NCI-H524 treated with DMSO at 0.1 percent for 48 hours (cell line): ENCODE results near the gene CACNA2D3.

ENCODE experiments used
- DNase-seq: peaks from one replicate; lab custom pipeline; 2025; lab: John Stamatoyannopoulos, UW

CACNA2D3 gene

GRCh38 chr3:54928046-54928770, 805.9 kb downstream of the CACNA2D3 start, which contains the start of gene LRTM1:
TSS of gene LRTM1 (minus strand) at chr3:54928059. CDS start at chr3:54927911, 148 bp downstream.
- peak; percentile 55 for DNase-seq

DNA sequence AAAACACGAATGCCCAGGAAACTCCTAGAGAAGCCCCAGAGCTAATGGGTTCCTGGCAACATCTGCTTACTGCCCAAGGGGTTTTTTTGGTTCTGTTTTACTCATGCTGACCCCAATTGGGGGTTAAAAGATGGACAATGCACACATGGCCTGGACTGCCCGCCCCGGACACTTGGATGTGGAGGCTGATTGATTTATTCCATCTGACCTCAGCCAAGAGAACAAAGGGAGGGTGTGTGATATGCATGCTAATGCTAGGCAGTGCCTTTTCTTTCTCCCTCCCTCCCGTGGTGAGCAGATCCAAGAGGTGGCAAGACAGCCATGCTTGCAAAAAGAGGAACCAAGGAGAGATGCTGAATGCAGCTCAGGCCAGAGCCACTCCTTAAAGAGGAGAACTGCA, 808.8 kb downstream of the CACNA2D3 start:
- DNase-seq: no peak

DNA sequence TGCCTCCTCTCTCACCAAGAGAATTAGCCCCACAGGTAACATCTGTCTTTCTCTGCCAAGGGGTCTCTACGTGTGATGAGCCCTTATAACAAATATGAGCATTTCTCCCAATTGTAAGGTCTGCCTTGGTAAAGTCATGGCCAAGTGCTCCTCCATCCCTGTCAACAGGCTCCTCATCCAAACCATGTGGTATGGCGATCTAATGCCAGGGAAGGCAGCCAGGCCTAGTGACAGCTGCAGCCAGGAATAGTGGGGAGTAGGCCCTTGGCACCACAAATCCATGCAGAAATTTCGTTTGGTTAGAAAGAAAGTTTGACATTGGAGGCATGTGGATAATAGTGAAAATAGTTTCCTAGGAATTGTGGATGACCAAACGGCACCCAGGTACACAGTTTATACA, 810.3 kb downstream of the CACNA2D3 start:
- no peak for DNase-seq

DNA sequence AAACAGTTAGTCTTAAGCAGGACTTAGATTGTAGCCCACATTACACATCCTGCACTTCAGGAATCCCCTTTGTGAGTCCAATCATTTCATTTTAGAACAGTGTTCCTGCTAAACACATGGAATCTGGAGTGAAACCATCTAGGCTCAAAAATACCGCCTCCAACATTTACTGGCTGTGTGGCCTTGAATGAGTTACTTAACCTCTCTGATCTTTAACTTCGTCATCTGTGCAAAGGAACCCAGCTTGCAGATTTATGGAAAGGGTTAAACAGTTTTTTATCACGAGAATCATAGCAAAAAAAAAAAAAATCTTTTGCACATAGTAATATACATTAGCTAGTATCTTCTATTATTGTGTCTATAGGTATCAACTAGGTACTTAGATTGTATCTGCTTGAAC, 813.5 kb downstream of the CACNA2D3 start:
- no peak for DNase-seq

- DNase-seq: no peak
Observed at GRCh38 chr3:54936561-54936960, 814.2 kb downstream of the CACNA2D3 start.

- DNase-seq: no peak
Observed at GRCh38 chr3:54939557-54940300, 817.4 kb downstream of the CACNA2D3 start.

DNA sequence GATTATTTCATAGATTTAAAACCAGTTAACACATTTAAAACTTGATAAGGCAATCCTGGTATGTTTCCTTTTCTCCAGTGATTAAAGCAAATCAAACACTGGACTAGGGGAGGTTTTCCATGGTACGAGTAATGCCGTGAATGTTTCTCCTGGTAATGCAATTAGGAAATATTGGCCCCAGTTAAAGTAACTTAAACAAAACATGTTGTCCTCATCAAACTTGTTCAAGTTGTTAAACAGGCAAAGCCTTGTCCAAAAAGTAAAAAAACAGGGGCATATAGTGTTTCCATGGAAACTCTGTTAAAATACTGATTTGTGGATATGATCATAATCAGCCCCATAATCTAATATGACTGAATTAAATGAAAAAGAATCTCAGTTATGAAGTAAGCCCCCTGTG, 818.6 kb downstream of the CACNA2D3 start:
- DNase-seq: no peak

DNA sequence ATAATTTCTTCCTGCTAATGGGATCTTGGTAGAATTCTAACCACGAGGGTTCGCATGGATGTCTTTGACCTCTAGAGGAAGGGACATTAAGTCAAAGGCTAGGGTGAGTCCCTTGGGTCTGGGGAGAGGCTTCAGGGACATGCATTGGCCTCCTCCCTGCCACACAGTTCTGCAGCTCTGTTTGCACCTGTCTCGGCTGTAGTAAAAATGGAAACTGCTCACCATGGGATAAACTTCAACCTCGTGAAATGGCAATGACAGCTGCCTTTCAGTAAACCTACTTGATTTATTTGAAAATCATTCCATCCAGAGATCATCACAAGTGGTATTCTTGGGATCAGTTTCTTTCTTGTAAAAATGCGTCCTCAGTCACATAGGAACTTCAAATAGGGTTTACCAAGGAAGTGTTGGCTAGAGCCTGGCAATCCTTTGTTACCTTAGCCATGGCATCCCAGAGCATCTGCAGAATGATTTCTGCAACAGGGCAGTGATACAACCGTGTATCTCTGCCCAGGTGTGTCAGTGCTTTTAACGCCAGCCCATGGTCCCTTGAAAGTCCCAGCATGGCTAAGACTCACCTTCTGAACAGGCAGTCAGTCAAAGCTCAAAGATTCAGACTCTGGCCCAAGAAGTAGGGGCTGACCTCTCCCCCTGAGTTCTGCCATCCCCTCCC, 819.5 kb downstream of the CACNA2D3 start:
- no peak for DNase-seq

DNA sequence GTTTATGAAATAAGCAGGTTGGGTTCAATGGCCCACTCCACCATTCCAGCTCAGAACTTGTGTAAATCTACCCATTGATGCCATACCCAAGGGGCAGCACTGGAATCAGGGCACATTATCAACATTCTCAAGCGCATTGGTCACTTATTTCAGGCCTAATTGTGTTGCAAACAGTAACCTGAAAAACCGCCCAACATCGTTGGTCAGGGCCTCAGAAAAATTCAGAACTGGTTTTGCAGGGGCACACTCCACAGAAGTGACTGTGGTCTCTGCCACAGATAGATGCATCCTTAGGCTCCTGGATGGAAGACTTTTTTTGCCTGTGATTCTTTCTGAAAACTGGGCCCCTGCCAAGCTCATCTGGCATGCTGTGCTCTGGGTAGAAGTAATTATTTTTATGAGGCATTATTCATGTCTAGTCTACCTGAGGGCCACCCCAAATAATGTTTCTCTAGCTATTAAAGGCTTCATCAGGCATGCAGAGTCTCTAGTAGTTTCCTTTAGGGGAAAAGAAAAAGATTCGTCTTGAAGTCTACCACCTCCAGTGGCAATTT, 827.2 kb downstream of the CACNA2D3 start:
- DNase-seq: no peak

GRCh38 chr3:54950391-54951003, 828.1 kb downstream of the CACNA2D3 start:
- no peak for DNase-seq

DNA sequence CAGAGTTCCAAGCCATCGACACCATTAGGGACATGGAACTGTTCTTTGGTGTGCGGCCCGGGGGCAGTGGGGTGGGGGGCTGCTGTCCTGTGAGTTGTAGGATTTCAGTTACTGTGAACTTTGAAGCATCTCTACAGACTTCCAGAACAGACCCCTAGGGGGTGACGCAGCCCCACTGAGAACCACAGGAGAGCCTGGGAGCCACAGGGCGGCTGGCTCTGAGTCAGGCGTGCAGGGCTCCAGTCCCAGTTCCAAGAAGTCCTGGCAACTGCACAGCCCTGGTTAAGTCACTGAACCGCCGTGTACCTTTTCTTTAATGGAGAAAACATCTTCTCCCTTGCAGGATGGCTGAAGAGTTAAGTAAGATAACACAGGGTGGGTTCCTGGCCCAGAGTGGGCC, 829.1 kb downstream of the CACNA2D3 start:
- no peak for DNase-seq

DNA sequence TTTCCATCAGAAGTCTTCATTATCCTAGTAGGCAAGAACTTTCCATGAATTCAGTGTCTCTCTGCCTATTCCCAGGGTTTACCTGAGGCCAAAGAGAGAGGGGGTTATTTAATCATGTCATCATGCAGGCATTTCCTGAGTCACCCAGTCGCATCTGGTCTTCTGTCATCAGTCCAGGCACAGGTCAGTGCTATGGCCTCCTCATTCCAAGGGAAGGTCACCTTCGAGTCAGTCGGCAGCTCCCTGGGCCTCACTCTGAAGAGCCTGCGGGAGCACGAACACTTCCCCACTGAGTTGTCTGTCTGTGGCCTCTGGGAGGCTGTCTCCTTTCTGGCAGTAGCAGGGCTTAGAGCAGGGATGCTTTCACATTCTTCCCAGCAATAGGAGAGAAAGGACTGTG, 831.7 kb downstream of the CACNA2D3 start:
- DNase-seq: no peak

DNA sequence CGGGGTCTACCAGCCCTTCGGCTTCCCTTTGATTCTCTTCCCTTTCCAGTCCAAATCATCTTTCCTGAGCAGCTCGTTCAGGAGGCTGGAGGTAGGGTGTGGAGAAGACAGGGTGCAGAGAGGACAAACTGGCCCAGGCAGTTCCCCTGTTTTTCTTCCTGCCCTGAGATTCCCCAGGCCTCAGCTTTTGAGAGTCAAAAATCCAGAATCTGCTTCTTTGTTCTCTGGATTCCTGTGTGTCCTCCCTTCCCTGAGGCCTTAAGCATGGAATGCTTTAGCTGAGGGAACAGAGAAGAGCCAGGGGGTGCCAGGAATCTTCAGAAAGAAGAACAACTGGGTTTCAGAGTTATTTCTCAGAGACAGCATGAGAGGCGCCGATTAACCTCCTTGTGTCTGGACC, 832.2 kb downstream of the CACNA2D3 start:
- DNase-seq: no peak

DNA sequence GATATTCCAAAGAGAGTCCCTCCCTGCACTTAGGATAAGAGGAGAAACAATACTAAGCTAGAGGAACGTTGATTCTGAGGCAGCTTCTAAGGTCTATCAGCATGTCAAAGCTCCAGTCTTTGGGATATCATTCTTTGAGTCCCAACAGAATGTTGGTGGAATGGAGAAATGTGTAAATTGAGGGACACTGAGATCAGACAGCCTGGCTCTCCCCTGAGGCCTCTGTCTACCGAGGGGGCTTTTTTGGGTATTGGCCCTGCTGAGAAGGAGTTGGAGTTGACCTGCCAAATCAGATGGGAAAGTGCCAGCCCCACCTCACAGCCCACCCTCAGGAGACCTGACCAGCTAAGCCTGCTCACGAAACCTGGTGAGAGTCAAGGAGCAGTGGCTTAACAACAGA, 833.1 kb downstream of the CACNA2D3 start:
- no peak for DNase-seq

- no peak for DNase-seq
Observed at GRCh38 chr3:54955941-54956340, 833.6 kb downstream of the CACNA2D3 start.

DNA sequence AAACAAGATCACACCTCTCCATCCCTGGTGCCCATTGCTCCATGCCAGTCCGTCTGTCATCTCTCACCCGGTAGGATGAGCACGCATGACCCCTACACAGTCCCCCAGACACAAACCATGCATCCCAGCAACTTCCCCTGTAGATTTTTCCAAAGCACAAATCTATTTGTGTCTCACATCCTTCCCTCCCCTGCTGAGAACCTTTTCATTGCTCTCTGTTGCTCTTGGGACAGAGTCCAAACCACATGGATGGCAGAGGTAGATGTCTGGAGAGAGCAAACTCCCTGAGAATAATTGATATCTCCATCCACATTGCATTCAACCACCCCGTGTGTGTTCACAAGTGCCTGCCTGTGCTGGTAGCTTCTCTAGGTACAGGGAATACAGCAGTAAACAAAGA, 835.4 kb downstream of the CACNA2D3 start:
- no peak for DNase-seq

- DNase-seq: no peak
Observed at GRCh38 chr3:54960082-54960481, 837.7 kb downstream of the CACNA2D3 start.

GRCh38 chr3:54960701-54961100, 838.3 kb downstream of the CACNA2D3 start:
- DNase-seq: no peak

GRCh38 chr3:54962200-54962599, 839.8 kb downstream of the CACNA2D3 start:
- no peak for DNase-seq

GRCh38 chr3:54963641-54964040, 841.3 kb downstream of the CACNA2D3 start:
- no peak for DNase-seq

GRCh38 chr3:54964081-54964480, 841.7 kb downstream of the CACNA2D3 start:
- DNase-seq: no peak

DNA sequence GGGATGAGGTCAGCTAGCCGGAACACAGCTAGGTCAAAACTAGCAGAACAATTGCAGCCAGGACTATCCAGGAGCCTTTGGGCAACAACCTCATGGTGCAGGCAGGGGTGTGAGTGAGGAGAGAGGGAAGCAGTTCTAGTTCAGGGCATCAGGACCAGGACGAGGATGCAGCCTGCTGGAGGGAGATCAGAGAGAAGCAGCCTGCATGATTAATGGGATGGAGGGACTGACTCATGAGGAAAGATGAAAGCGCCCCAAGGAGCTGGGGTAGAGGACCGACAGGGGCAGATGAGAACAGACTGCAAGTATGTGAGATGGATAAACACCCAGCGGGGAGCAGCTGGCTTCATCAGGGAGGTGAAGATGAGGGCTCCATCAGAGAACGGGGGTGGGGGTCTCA, 843.4 kb downstream of the CACNA2D3 start:
- no peak for DNase-seq
